Psoas muscle (tissue), 8 donors: Measurements from ENCODE around the gene GP1BA. TPM values are rescaled to one million over a fixed set of nuclear protein-coding genes. Genes with fewer than 3 reads are reported as not detected.

Experiments used
- ATAC-seq, 4 donors: fragments of 200-7000 bp; cut with Tn5 transposase; one replicate each; pipeline ENCODE4 v1.9.1; 2020; ENCODE audit warnings: moderate library complexity in 3 of 4, mild to moderate bottlenecking in 2 of 4
- DNase-seq, 2 donors: peaks; one replicate each; pipeline ENCODE4 v3.0.0-alpha.2; 2020
- H3K27ac ChIP-seq: fragments of 200-600 bp; one replicate; pipeline ENCODE4 v1.8.0; 2022
- H3K27me3 ChIP-seq, 3 donors: fragments of 200-600 bp in 1 of 3; one replicate each; pipeline versions ENCODE4 v1.6.1 to v1.8.0; 2013 to 2022; ENCODE audit warnings: low read length in 2 of 3, mild to moderate bottlenecking in 2 of 3, moderate library complexity in 1 of 3; ENCODE audit not compliant: insufficient read depth in 3 of 3
- H3K36me3 ChIP-seq, 2 donors: fragments of 200-600 bp in 1 of 2; one replicate each; pipeline versions ENCODE4 v1.6.1 to v1.8.0; 2013 to 2022; ENCODE audit warnings: low read depth in 1 of 2, mild to moderate bottlenecking in 1 of 2, moderate library complexity in 1 of 2; ENCODE audit not compliant: insufficient read depth in 1 of 2
- H3K4me1 ChIP-seq: fragments of 200-600 bp; one replicate; pipeline ENCODE4 v1.8.0; 2022
- H3K4me3 ChIP-seq: fragments of 200-600 bp; one replicate; pipeline ENCODE4 v1.8.0; 2022; ENCODE audit warnings: mild to moderate bottlenecking
- H3K9me3 ChIP-seq: fragments of 200-600 bp; one replicate; pipeline ENCODE4 v1.8.0; 2022
- CTCF ChIP-seq: fragments of 200-600 bp; IDR thresholded peaks from one replicate; pipeline ENCODE4 v1.8.0; 2022; ENCODE audit warnings: antibody characterized with exemption
- WGBS, 3 donors: extraction: QIAGEN DNeasy Blood & Tissue Kit; methylation state at CpG; one replicate each; pipeline versions ENCODE4 v1.1.6 to v1.1.7; 2013; 5-methylcytosine and 5-hydroxymethylcytosine counted together
- intact Hi-C, 2 donors: fragments of 100-400 bp; cut with DNase I; formaldehyde crosslinking; loops; one replicate each; pipeline versions ENCODE4 v1.11.0 to v1.14.2; 2022
- polyA plus RNA-seq, 3 donors: library from polyadenylated mRNA; stranded (reverse); fragments of 200-250 nt; gene quantifications; one replicate each; pipeline ENCODE4 v1.2.3, GENCODE V29; 2013
- total RNA-seq, 4 donors: library from RNA; stranded (reverse); fragmentation: NEBNext Ultra II Directional in 2 of 4; extraction: Animal tissue kit (Norgen Biotek cat#: 25700) in 2 of 4; gene quantifications; one replicate each; pipeline versions ENCODE4 v1.2.1 to v1.2.4, GENCODE V29; 2021 to 2023
- donor health status: healthy with polysubstance abuse.
- donor health status: DM: no; HTN: no; CAD: no; lungs with moderate emphysema.
- donor health status: Bipolar disorder and iron deficiency.
- donor health status: healthy.
- donor health status: DM: yes; HTN: yes; CAD: no.
- donor health status: DM: no; HTN: no; CAD: no.
- donor health status: DM: no; HTN: no; CAD: no.
- donor health status: DM: yes; HTN: yes; CAD: no.

The GP1BA gene
- total and polyA plus RNA-seq, 7 donors, result 0.04 to 0.10 (median 0.05) TPM; not detected in 4

GRCh38 chr17:4951486-4951885 is 19.4 kb downstream of the GP1BA start:
- WGBS, 3 donors, result 35 to 41% (median 37%) methylated on average over 3 of the region's 3 CpGs
- TF ChIP-seq CTCF, result no peak
- peaks cover 0 to 26% of the 10 kb centered on the region in 2 donors for H3K36me3 ChIP-seq
- ATAC-seq (peak; percentile 11 to 50 (median 33)), DNase-seq (peak in 1 of 2 donors; percentile 78)
- no peaks in the 10 kb centered on the region for H3K27me3 ChIP-seq
- H3K9me3 ChIP-seq, result no peaks in the 10 kb centered on the region
- H3K4me1 ChIP-seq, result peaks cover 34% of the 10 kb centered on the region
- H3K4me3 ChIP-seq, result peak overlapping the region; percentile 97
- intact Hi-C loops, result loop anchor here in 1 of 2 donors (2.0 kb wide), 1 partner anchor 15 kb away; the partner anchor contains the start of gene SPAG7
- H3K27ac ChIP-seq, result peak overlapping the region; percentile 96

- Histone ChIP-seq H3K4me1 (peaks cover 32% of the 10 kb centered on the region), H3K36me3 (peaks cover 0 to 33% of the 10 kb centered on the region in 2 donors), H3K4me3 (peak overlapping the region; percentile 97), H3K27ac (peak overlapping the region; percentile 96), H3K27me3 (no peaks in the 10 kb centered on the region), H3K9me3 (no peaks in the 10 kb centered on the region)
- no peak for TF ChIP-seq CTCF
- intact Hi-C loops, result loop anchor here in 1 of 2 donors (2.0 kb wide), 1 partner anchor 13 kb away; the partner anchor contains the start of gene SPAG7
- ATAC-seq (no peak), DNase-seq (peak in 1 of 2 donors; percentile 66)
- WGBS, 3 donors, result 28 to 36% (median 33%) methylated on average over 14 of the region's 14 CpGs
Measured at GRCh38 chr17:4953451-4953961, 21.4 kb downstream of the GP1BA start.

GRCh38 chr17:4955091-4955490 is 23.0 kb downstream of the GP1BA start:
- intact Hi-C loops, result no loop called here
- DNase-seq, result peak in 1 of 2 donors; percentile 49
- Histone ChIP-seq H3K36me3 (peaks cover 5 to 42% of the 10 kb centered on the region in 2 donors), H3K4me3 (peak overlapping the region; percentile 18), H3K27ac (peak overlapping the region; percentile 96), H3K9me3 (no peaks in the 10 kb centered on the region), H3K4me1 (peaks cover 43% of the 10 kb centered on the region), H3K27me3 (no peaks in the 10 kb centered on the region)
- TF ChIP-seq CTCF, result no peak
- ATAC-seq, result no peak
- 59 to 83% (median 72%) methylated on average over 8 of the region's 8 CpGs for WGBS, 3 donors

GRCh38 chr17:4956493-4957061 is 24.5 kb downstream of the GP1BA start:
- intact Hi-C loops, result no loop called here
- 56 to 78% (median 66%) methylated on average over 10 of the region's 10 CpGs for WGBS, 3 donors
- peak overlapping the region; percentile 54 for H3K27ac ChIP-seq
- peak; percentile 18 for TF ChIP-seq CTCF
- H3K27me3 ChIP-seq, result no peaks in the 10 kb centered on the region
- H3K4me1 ChIP-seq, result peaks cover 36% of the 10 kb centered on the region
- peak; percentile 52 to 79 for DNase-seq
- peak in 1 of 4 donors; percentile 31 for ATAC-seq
- H3K9me3 ChIP-seq, result no peaks in the 10 kb centered on the region
- no peak overlapping the region for H3K4me3 ChIP-seq
- H3K36me3 ChIP-seq, result peaks cover 6 to 52% of the 10 kb centered on the region in 2 donors
